CD14-positive monocyte (primary cell): Measurements from ENCODE around the gene ZDHHC17. TPM values are rescaled to one million over a fixed set of nuclear protein-coding genes. Genes with fewer than 3 reads are reported as not detected.

Experiments used
- DNase-seq, 3 donors: peaks; one replicate each; pipeline ENCODE4 v3.0.0-alpha.2; 2011 to 2022
- H2AFZ ChIP-seq: 2 replicates; pipeline ENCODE4 v1.6.0; 2012; ENCODE audit warnings: mild to moderate bottlenecking, low read depth, low read length, inconsistent platforms; ENCODE audit not compliant: insufficient read depth, poor library complexity, severe bottlenecking
- H3K27ac ChIP-seq, 2 donors: 1 replicate in 1 of 2; 2 replicates in 1 of 2; pipeline ENCODE4 v1.5.1; 2012 to 2013; ENCODE audit warnings: low read length in 2 of 2, control low read depth in 1 of 2, inconsistent platforms in 1 of 2, low read depth in 1 of 2, mild to moderate bottlenecking in 1 of 2
- H3K27me3 ChIP-seq, 2 donors: one replicate each; pipeline versions ENCODE4 v1.6.0 to v1.6.1; 2011 to 2013; ENCODE audit warnings: low read length in 2 of 2; ENCODE audit not compliant: control insufficient read depth in 2 of 2, insufficient read depth in 2 of 2
- H3K36me3 ChIP-seq, 2 donors: replicated peaks in 1 of 2; 1 replicate in 1 of 2; 2 replicates in 1 of 2; pipeline versions ENCODE4 v1.5.1 to v1.6.1; 2012 to 2013; ENCODE audit warnings: low read length in 2 of 2, control low read depth in 1 of 2, inconsistent platforms in 1 of 2, mild to moderate bottlenecking in 1 of 2; ENCODE audit not compliant: insufficient read depth in 2 of 2, control insufficient read depth in 1 of 2
- H3K4me1 ChIP-seq, 2 donors: 1 replicate in 1 of 2; 2 replicates in 1 of 2; pipeline versions ENCODE4 v1.5.1 to v1.6.1; 2012 to 2013; ENCODE audit warnings: low read length in 2 of 2, control low read depth in 1 of 2, inconsistent platforms in 1 of 2, mild to moderate bottlenecking in 1 of 2, moderate library complexity in 1 of 2; ENCODE audit not compliant: insufficient read depth in 2 of 2, control insufficient read depth in 1 of 2
- H3K4me2 ChIP-seq: replicated peaks from 2 replicates; pipeline ENCODE3; 2012; ENCODE audit warnings: low read length, moderate library complexity, mild to moderate bottlenecking; ENCODE audit not compliant: poor library complexity, severe bottlenecking; ENCODE audit errors: extremely low read depth
- H3K4me3 ChIP-seq, 3 experiments: fragments of 200-600 bp in 1 of 3; sonication (generic) in 1 of 3; replicated peaks in 1 of 3; 1 replicate in 2 of 3; 2 replicates in 1 of 3; pipeline ENCODE4 v1.5.1; 2011 to 2013; ENCODE audit warnings: low read length in 3 of 3, mild to moderate bottlenecking in 3 of 3, control low read depth in 2 of 3, low read depth in 2 of 3, inconsistent platforms in 1 of 3, moderate library complexity in 1 of 3
- H3K79me2 ChIP-seq: 2 replicates; pipeline ENCODE4 v1.6.0; 2012; ENCODE audit warnings: mild to moderate bottlenecking, control low read depth, inconsistent platforms, low read length, moderate library complexity; ENCODE audit not compliant: insufficient read depth
- H3K9ac ChIP-seq: 2 replicates; pipeline ENCODE4 v1.6.0; 2017; ENCODE audit warnings: low read length, mild to moderate bottlenecking; ENCODE audit not compliant: insufficient read depth, poor library complexity, severe bottlenecking
- H3K9me3 ChIP-seq, 2 donors: replicated peaks in 1 of 2; 1 replicate in 1 of 2; 2 replicates in 1 of 2; pipeline versions ENCODE4 v1.5.1 to v1.6.1; 2012 to 2013; ENCODE audit warnings: low read length in 2 of 2, control low read depth in 1 of 2; ENCODE audit not compliant: control insufficient read depth in 1 of 2, insufficient read depth in 1 of 2
- H4K20me1 ChIP-seq: 2 replicates; pipeline ENCODE4 v1.6.0; 2012; ENCODE audit warnings: mild to moderate bottlenecking, low read length, control low read depth, moderate library complexity; ENCODE audit not compliant: insufficient read depth
- H3K27ac Mint-ChIP-seq, 7 donors: one replicate each; pipeline ENCODE4 v1.8.0; 2020; ENCODE audit warnings: mild to moderate bottlenecking in 7 of 7, mixed read lengths in 7 of 7, moderate library complexity in 6 of 7, inconsistent platforms in 2 of 7
- H3K27me3 Mint-ChIP-seq, 3 donors: one replicate each; pipeline ENCODE4 v1.8.0; 2021 to 2022; ENCODE audit warnings: low read depth in 3 of 3, mild to moderate bottlenecking in 3 of 3, mixed read lengths in 3 of 3, moderate library complexity in 3 of 3, inconsistent platforms in 1 of 3
- H3K36me3 Mint-ChIP-seq, 2 donors: one replicate each; pipeline ENCODE4 v1.8.0; 2020; ENCODE audit warnings: mixed read lengths in 2 of 2, inconsistent platforms in 1 of 2, mild to moderate bottlenecking in 1 of 2
- H3K4me1 Mint-ChIP-seq: one replicate; pipeline ENCODE4 v1.8.0; 2020; ENCODE audit warnings: mild to moderate bottlenecking, mixed read lengths
- H3K4me3 Mint-ChIP-seq, 2 donors: one replicate each; pipeline ENCODE4 v1.8.0; 2020; ENCODE audit warnings: mild to moderate bottlenecking in 2 of 2, mixed read lengths in 2 of 2, moderate library complexity in 1 of 2
- H3K9me3 Mint-ChIP-seq, 7 donors: one replicate each; pipeline ENCODE4 v1.8.0; 2020 to 2022; ENCODE audit warnings: mixed read lengths in 7 of 7, mild to moderate bottlenecking in 6 of 7, moderate library complexity in 6 of 7, inconsistent platforms in 2 of 7
- CTCF ChIP-seq: fragments of 200-600 bp; IDR thresholded peaks from one replicate; pipeline ENCODE4 v1.8.0; 2022; ENCODE audit warnings: antibody characterized with exemption, mild to moderate bottlenecking
- WGBS: methylation state at CpG from one replicate; pipeline ENCODE4 v1.1.5; 2013; ENCODE audit warnings: missing lambda C conversion rate; ENCODE audit not compliant: insufficient coverage; 5-methylcytosine and 5-hydroxymethylcytosine counted together
- intact Hi-C, 2 donors: fragments of 100-400 bp; cut with micrococcal nuclease; formaldehyde crosslinking; loops; one replicate each; pipeline versions ENCODE4 v1.15.0 to v1.15.1; 2023
- polyA plus RNA-seq, 3 donors: library from polyadenylated mRNA; depleted of rRNA in 1 of 3; unstranded in 2 of 3; stranded (reverse) in 1 of 3; fragments of 300-500 nt in 2 of 3; fragments of >200 nt in 1 of 3; fragmentation: Illumina TruSeq in 2 of 3; gene quantifications; 1 replicate in 2 of 3; 2 replicates in 1 of 3; pipeline ENCODE4 v1.2.3, GENCODE V29; 2012 to 2021

ZDHHC17 gene
- polyA plus RNA-seq, 3 donors = 4.6 to 31.4 (median 9.3) TPM

GRCh38 chr12:76762601-76762980, 1.3 kb upstream of the ZDHHC17 start:
- Histone ChIP-seq H3K79me2 (peaks cover 33% of the 10 kb centered on the region), H3K4me1 (peaks cover 21 to 37% of the 10 kb centered on the region in 2 donors), H3K4me3 (peak overlapping the region in 1 of 3 experiments; percentile 85), H2AFZ (peak overlapping the region; percentile 10), H3K9me3 (no peaks in the 10 kb centered on the region), H3K27ac (no peak overlapping the region), H3K27me3 (no peaks in the 10 kb centered on the region), H3K4me2 (no peak overlapping the region), H3K36me3 (no peaks in the 10 kb centered on the region), H4K20me1 (peaks cover 4% of the 10 kb centered on the region), H3K9ac (no peak overlapping the region)
- WGBS = 95% methylated on average over 8 of the region's 8 CpGs
- peak overlapping the region in 1 of 2 donors; percentile 99 for H3K4me3 Mint-ChIP-seq
- H3K27ac Mint-ChIP-seq = peak overlapping the region in 1 of 7 donors; percentile 50
- intact Hi-C loops = no loop called here
- H3K36me3 Mint-ChIP-seq = no peaks in the 10 kb centered on the region
- H3K27me3 Mint-ChIP-seq = peaks cover 0 to 2% (median 1%) of the 10 kb centered on the region in 3 donors
- peaks cover 0 to 3% (median 0%) of the 10 kb centered on the region in 7 donors for H3K9me3 Mint-ChIP-seq
- DNase-seq = no peak
- H3K4me1 Mint-ChIP-seq = peaks cover 39% of the 10 kb centered on the region
- no peak for TF ChIP-seq CTCF

DNA sequence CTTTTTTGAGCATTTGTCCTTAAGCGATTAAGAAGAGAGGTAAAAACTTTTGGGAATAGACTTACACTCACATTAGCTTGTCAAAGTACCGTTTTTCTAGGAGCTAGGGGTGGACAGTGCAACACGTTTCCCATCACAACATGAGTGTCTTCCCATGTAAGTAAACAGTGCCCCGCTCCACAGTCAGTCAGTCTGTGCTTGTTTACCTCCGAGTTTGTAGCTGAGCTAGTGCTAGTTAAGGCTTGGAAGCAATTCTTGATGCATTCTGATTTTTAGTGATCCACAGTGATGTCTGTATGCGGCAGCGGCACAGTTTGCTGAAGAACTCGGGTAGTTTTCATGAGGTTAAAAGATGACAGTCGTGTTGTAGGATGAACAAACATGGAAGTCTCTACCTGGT, 941 bp downstream of the ZDHHC17 start:
- DNase-seq = peak in 1 of 3 donors; percentile 8
- Histone ChIP-seq H3K4me3 (peak overlapping the region; percentile 76 to 94 (median 85)), H3K79me2 (peaks cover 56% of the 10 kb centered on the region), H4K20me1 (peaks cover 21% of the 10 kb centered on the region), H3K4me1 (peaks cover 31 to 51% of the 10 kb centered on the region in 2 donors), H2AFZ (peak overlapping the region; percentile 86), H3K9ac (peak overlapping the region; percentile 95), H3K36me3 (no peaks in the 10 kb centered on the region), H3K4me2 (peak overlapping the region; percentile 94), H3K27me3 (no peaks in the 10 kb centered on the region), H3K27ac (peak overlapping the region; percentile 96), H3K9me3 (no peaks in the 10 kb centered on the region)
- TF ChIP-seq CTCF = no peak
- WGBS = 28% methylated on average over 8 of the region's 9 CpGs
- peak overlapping the region; percentile 96 to 99 for H3K4me3 Mint-ChIP-seq
- intact Hi-C loops = no loop called here
- peaks cover 0 to 3% (median 0%) of the 10 kb centered on the region in 7 donors for H3K9me3 Mint-ChIP-seq
- H3K27me3 Mint-ChIP-seq = peaks cover 0 to 2% (median 0%) of the 10 kb centered on the region in 3 donors
- H3K4me1 Mint-ChIP-seq = peaks cover 49% of the 10 kb centered on the region
- H3K36me3 Mint-ChIP-seq = no peaks in the 10 kb centered on the region
- H3K27ac Mint-ChIP-seq = peak overlapping the region; percentile 94 to 99 (median 97)
